Measurements from ENCODE around the gene FAM110D.
A peak's percentile ranks its signal among the peaks of the same experiment; 100 is the strongest.

FAM110D gene

DNA sequence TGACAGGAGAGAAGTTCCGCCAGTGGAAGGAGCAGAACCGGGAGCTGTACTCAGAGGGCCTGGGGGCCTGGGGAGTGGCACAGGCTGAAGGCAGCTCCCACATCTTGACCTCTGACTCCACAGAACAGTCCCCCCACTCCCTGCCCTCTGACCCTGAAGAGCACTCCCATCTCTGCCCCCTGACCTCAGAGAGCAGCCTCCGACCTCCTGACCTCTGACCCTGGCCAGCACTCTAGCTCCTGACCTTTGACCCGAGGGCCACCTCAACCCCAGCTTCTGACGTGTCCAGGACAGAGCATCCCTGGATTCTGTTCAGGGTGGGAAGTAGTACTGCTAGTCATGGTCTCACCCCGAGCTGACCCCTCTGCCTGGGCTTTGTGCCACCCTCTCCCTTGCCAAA lies 30.5 kb downstream of the FAM110D start:
- no peak for DNase-seq (ENCODE audit: low spot score)

GRCh38 chr1:26189751-26190275 lies 30.9 kb downstream of the FAM110D start:
- no peak for DNase-seq (ENCODE audit: low spot score)

- peak; percentile 59 for DNase-seq (ENCODE audit: low spot score)
These were observed 31.6 kb downstream of the FAM110D start, which contains the start of gene CATSPER4 for GRCh38 chr1:26190373-26190987. CATSPER4 (plus strand) TSS chr1:26190602; CDS start chr1:26190628, 26 bp downstream.

DNA sequence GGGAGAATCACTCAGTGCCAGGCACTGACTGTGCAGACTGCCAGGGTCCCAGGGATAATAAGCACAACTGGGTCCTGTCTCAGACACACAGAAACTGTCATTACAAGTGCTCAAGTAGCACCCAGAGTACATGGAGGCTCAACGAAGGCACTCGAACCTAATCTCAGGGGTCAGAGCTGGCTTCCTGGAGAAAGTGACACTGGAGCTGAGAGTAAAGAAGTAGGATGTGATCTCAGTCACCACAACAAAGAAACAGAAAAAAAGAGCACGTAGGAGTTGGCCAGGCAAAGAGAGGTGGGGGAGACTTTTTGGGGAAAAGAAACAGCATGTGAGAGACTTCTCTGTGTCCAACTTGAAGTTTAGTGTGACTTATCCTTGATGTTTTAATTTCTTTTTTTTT lies 32.9 kb downstream of the FAM110D start:
- DNase-seq (ENCODE audit: low spot score), result no peak

DNA sequence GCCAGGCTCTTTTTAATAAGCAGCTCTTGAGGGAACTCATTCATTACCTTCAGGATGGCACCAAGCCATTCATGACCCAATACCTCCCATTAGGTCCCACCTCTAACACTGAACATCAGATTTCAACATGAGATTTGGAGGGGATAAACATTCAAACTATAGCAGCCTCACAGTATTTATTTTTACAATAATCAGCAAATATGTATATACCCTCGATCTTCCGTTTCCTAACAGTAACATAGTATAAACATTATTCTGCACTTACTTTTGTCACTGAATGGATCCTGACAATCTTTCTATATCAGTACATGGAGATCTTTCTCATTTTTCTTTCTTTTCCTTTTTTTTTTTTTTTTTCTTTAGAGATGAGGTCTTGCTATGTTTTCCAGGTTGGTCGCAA lies 36.9 kb downstream of the FAM110D start:
- DNase-seq (ENCODE audit: low spot score), result no peak

GRCh38 chr1:26197301-26197700 lies 38.4 kb downstream of the FAM110D start:
- DNase-seq (ENCODE audit: low spot score), result no peak

GRCh38 chr1:26197813-26198212 lies 38.9 kb downstream of the FAM110D start:
- DNase-seq (ENCODE audit: low spot score), result no peak

DNA sequence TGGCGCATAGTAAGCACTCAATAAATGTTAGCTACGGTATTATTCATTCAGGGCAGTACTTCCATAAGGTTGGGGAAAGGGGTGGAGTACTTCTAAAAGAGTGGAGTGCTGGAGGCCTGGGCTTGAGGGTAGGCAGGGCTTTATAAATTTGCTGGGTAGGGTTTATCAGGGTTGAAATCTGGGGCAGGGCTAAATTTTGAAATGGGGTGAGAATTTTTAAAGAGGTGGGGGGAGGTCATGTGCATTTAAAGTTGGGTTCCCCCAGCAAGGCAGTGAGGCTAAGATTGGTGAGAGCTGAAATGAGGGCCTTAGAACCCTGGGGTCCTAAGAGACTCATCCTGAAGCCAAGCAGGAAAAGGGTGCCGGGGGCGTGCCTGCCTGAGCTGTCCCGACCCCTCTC lies 41.5 kb downstream of the FAM110D start:
- DNase-seq (ENCODE audit: low spot score), result no peak

- no peak for DNase-seq (ENCODE audit: low spot score)
These were observed 44.9 kb downstream of the FAM110D start for GRCh38 chr1:26203642-26204318.

GRCh38 chr1:26210147-26210870 lies 51.4 kb downstream of the FAM110D start:
- no peak for DNase-seq (ENCODE audit: low spot score)

DNA sequence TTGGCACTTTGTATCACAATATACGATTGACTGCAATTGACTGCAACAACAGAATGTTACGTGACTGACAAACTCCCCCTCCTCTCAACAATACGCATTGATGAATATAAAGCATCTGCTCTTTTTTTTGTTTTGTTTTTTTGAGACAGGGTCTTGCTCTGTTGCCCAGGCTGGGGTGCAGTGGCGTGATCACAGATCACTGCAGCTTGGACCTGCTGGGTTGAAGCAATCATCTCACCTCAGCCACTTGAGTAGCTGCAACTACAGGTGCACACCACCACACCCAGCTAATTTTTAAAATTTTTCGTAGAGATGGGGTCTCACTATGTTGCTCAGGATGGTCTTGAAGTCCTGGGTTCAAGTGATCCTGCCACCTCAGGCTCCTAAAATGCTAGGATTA lies 53.8 kb downstream of the FAM110D start:
- DNase-seq (ENCODE audit: low spot score), result no peak

DNA sequence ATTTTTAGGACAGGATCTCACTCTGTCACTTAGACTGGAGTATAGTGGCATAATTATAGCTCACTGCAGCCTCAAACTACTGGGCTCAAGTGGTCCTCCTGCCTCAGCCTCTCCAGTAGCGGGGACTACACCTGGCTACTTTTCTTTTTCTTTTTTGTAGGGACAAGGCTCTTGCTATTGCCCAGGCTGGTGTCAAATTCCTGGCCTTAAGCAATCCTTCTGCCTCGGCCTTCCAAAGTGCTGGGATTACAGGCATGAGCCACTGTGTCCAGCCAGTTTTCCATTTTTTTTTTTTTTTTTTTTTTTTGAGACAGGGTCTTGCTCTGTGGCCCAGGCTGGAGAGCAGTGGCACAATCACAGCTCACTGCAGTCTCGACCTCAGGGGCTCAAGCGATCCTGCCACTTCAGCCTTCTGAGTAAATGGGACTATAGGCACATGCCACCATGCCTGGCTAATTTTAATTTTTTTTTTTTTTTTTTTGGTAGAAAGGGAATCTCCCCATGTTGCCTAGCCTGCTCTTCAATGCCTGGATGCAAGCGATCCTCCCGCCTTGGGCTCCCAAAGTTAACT lies 54.5 kb downstream of the FAM110D start:
- no peak for DNase-seq (ENCODE audit: low spot score)
